Fibroblast of villous mesenchyme (primary cell): ENCODE data around the gene FADD. TPM values are rescaled to one million over a fixed set of nuclear protein-coding genes. Genes with fewer than 3 reads are reported as not detected.

Source experiments
- DNase-seq: peaks from one replicate; pipeline ENCODE4 v3.0.0-alpha.2; 2010; ENCODE audit warnings: low read depth
- H3K4me3 ChIP-seq: 2 replicates; pipeline ENCODE4 v1.5.1; 2011; ENCODE audit warnings: low read depth, mild to moderate bottlenecking, low read length
- total RNA-seq: library from RNA; depleted of rRNA; stranded (reverse); fragments of >200 nt; gene quantifications from 2 replicates; pipeline ENCODE4 v1.2.3, GENCODE V29; 2012
- TF ChIP-seq, protein P1 (sequence below): IDR thresholded peaks from 2 replicates; pipeline ENCODE4 v1.5.1; 2012; ENCODE audit warnings: low read depth, mild to moderate bottlenecking, low read length; ENCODE audit not compliant: insufficient read depth

Gene FADD
- total RNA-seq, 1 donor, result 49.7 TPM

DNA sequence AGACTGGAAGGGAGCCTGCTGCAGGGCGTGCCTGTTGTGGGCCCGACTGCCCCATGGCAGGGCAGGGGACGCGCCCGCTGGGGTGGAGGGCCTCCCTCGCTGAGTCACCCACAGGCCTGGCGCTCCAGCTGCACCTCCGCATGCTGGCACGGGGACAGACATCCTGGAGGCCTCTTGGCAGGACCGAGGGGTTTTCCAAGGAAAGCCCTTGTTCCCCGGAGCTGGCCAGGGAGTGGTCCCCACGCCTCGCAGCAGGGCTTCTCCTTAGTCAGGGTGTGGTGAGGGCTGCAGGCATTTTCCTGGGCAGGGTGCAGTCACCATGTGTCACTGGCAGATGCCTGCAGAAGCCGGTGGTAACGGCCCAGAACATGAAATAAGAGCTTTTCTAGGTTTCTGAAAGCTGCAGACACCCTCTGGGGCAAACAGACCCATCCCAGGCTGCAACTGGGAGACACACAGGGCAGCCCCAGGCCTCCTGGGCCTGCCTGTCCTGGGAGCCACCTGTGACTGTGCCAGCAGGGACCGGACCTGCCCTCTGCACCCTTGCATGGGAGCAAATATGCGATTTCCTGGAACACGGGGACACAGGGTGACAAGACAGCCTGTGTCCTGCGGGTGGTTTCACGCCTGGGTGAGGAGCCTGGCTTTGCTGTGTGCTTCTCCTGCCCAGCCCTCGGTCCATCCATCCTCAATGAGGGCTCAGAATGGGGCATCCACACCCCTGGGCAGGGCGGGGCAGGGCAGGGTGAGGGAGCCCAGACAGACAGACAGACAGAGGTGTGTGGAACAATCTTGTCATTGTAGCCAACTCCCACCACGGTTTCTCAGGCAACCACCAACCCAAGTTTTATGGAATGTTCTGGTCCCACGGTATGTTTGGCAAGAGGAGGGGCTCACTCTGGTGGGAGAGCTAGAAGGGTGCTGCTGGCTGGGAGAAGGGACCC is 43.2 kb upstream of the FADD start:
- no peak for DNase-seq
- H3K4me3 ChIP-seq, result no peak overlapping the region
- TF ChIP-seq, protein P1, sequence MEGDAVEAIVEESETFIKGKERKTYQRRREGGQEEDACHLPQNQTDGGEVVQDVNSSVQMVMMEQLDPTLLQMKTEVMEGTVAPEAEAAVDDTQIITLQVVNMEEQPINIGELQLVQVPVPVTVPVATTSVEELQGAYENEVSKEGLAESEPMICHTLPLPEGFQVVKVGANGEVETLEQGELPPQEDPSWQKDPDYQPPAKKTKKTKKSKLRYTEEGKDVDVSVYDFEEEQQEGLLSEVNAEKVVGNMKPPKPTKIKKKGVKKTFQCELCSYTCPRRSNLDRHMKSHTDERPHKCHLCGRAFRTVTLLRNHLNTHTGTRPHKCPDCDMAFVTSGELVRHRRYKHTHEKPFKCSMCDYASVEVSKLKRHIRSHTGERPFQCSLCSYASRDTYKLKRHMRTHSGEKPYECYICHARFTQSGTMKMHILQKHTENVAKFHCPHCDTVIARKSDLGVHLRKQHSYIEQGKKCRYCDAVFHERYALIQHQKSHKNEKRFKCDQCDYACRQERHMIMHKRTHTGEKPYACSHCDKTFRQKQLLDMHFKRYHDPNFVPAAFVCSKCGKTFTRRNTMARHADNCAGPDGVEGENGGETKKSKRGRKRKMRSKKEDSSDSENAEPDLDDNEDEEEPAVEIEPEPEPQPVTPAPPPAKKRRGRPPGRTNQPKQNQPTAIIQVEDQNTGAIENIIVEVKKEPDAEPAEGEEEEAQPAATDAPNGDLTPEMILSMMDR, result no peak

DNA sequence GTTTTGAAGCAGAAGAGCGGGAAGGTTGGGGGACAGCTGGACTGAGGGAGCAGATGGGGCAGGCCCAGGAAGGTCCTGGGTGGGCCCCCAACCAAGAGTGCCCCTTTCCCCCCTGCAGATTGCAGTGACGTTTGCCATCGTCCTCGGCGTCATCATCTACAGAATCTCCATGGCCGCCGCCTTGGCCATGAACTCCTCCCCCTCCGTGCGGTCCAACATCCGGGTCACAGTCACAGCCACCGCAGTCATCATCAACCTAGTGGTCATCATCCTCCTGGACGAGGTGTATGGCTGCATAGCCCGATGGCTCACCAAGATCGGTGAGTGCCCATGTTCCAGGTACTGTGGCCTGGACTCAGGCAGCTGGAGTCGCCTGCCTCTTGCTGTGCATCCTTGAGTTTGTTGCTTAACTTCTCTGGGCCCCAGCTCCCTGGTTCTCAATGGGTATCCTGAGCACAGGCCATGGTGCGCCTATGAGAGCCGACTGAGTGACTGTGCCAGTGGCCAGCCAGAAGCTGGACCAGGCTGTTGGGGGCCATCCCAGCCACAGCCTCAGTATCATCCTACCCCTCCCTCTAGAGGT is 42.0 kb upstream of the FADD start:
- no peak for DNase-seq

DNA sequence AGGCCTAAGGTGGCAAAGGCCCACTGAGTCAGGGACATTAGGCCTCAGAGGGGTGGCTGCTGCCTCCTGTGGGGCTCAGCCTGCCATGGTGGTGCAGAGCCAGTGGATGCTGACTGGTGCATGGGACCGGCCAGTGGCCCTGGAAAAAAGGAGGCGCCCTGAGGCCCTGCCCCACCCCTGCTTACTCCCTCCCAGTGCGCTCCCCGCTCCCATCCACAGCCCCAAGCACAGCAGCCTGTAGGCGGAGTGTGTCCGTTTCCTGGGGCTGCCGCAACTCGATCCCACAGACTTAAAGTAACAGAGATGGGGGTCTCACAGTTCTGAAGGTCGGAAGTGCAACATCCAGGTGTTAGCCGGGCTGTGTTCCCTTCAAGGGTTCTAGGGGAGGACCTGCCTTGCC is 38.4 kb upstream of the FADD start:
- no peak overlapping the region for H3K4me3 ChIP-seq
- TF ChIP-seq, protein P1, result no peak

More for the DNA sequence above, 42.0 kb upstream of the FADD start:
- TF ChIP-seq, protein P1, result no peak
- no peak overlapping the region for H3K4me3 ChIP-seq

DNA sequence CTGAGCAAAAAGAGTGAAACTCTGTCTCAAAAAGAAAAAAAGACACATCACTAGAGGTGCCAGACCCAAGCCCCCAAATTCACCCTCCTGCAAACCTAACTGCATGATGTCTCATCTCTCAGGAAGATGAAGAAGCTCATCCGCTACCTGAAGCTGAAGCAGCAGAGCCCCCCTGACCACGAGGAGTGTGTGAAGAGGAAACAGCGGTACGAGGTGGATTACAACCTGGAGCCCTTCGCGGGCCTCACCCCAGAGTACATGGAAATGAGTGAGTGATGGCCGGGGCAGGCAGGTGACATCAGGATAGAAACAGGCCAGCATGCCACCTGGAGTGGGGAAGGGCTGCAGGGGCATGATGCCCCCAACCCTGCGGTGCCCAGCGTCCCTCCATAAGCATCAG is 36.0 kb upstream of the FADD start:
- DNase-seq, result no peak
- no peak overlapping the region for H3K4me3 ChIP-seq
- TF ChIP-seq, protein P1, result no peak

More for the DNA sequence above, 38.4 kb upstream of the FADD start:
- no peak for DNase-seq

DNA sequence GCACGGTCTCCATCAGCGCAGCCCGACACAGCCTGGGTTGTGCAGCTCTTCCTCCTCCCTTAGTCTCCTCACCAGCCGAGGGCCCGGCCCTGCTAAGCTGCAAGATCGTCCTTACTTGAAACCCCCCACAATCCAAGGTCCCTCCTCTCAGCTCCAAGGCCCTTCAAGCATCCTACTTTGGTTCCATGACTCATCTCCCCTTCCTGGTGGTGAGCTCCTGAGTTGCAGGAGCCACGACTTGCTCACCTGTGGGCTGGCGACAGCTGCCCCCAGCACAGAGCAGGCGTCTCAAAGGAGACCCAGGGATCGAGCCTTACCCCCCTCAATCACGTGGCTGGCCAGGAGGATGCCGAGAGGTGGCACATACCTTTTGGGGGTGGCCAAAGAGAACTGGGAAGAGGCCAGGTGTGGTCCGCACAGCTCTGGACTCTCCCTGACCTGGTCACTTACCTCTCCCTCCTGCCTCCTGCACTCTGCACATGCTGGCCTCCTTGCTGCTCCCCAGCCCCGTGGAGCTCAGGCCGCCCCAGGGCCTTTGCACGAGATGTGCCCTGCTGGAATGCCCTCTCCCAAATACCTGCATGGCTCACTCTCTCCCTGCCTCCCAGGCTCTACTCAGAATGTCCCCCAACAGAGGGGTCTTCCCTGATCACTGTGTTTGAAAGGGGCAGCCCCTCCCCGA is 35.2 kb upstream of the FADD start:
- H3K4me3 ChIP-seq, result no peak overlapping the region
- no peak for DNase-seq
- TF ChIP-seq, protein P1, result no peak

DNA sequence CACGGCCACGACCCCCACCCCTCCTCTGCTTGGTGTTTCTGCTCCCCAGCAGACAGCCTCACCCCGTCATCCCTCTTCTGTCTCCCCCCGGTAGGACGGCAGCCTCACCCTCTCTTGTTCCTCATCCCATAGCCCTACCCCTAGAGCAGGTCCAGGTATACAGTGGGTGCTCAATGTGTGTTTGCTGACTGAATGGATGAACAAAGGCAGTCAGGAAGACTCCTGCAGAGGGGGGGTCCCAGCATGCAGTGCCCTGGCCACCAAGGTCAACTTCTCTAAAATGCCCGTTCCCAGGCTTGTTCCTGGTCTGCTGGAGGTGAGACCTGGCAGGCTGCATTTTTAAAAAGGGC is 34.7 kb upstream of the FADD start:
- TF ChIP-seq, protein P1, result no peak
- no peak overlapping the region for H3K4me3 ChIP-seq
- DNase-seq, result no peak
